Measurements from ENCODE around the gene STRA8.

STRA8 gene

GRCh38 chr7:135246191-135246825, 12.7 kb downstream of the STRA8 start:
- DNase-seq (ENCODE audit: low read depth, low spot score): no peak
- POLR2A ChIA-PET: no interaction called here
- CTCF ChIA-PET: no interaction called here
- no peak overlapping the region for H3K4me3 ChIP-seq (ENCODE audit: low read depth, low read length)
- no peak for TF ChIP-seq CTCF (IDR thresholded peaks at IDR 0.05; ENCODE audit: insufficient read depth, low read length, missing control alignments)

- DNase-seq (ENCODE audit: low read depth, low spot score): no peak
- ChIA-PET CTCF (interaction anchor here (1.1 kb wide), 1 partner anchor 14 kb away, joined by 3 read pairs; no protein-coding TSS in a partner anchor), POLR2A (no interaction called here)
- H3K4me3 ChIP-seq (ENCODE audit: low read depth, low read length): no peak overlapping the region
- TF ChIP-seq CTCF (IDR thresholded peaks at IDR 0.05; ENCODE audit: insufficient read depth, low read length, missing control alignments): no peak
Measured at GRCh38 chr7:135247746-135248471, 14.3 kb downstream of the STRA8 start.

- ChIA-PET POLR2A (no interaction called here), CTCF (interaction anchor here (1.1 kb wide), 1 partner anchor 14 kb away, joined by 3 read pairs; no protein-coding TSS in a partner anchor)
- no peak overlapping the region for H3K4me3 ChIP-seq (ENCODE audit: low read depth, low read length)
- DNase-seq (ENCODE audit: low read depth, low spot score): no peak
- TF ChIP-seq CTCF (IDR thresholded peaks at IDR 0.05; ENCODE audit: insufficient read depth, low read length, missing control alignments): no peak
Measured at GRCh38 chr7:135248546-135248945, 14.9 kb downstream of the STRA8 start.

- POLR2A ChIA-PET: no interaction called here
- DNase-seq (ENCODE audit: low read depth, low spot score): no peak
- no peak for TF ChIP-seq CTCF (IDR thresholded peaks at IDR 0.05; ENCODE audit: insufficient read depth, low read length, missing control alignments)
- no peak overlapping the region for H3K4me3 ChIP-seq (ENCODE audit: low read depth, low read length)
- CTCF ChIA-PET: no interaction called here
Measured at GRCh38 chr7:135251496-135252391, 18.1 kb downstream of the STRA8 start.

GRCh38 chr7:135253851-135254771, 20.5 kb downstream of the STRA8 start:
- POLR2A ChIA-PET: interaction anchor here (0.6 kb wide), 1 partner anchor 44 kb away, joined by 3 read pairs; no protein-coding TSS in a partner anchor
- CTCF ChIA-PET: interaction anchor here (1.0 to 2.9 kb wide), 3 partner anchors 21 to 568 kb away, joined by 4 to 22 read pairs (median 8); no protein-coding TSS in a partner anchor

More at GRCh38 chr7:135253851-135254771, 20.5 kb downstream of the STRA8 start:
- no peak overlapping the region for H3K4me3 ChIP-seq (ENCODE audit: low read depth, low read length)
- no peak for TF ChIP-seq CTCF (IDR thresholded peaks at IDR 0.05; ENCODE audit: insufficient read depth, low read length, missing control alignments)
- DNase-seq (ENCODE audit: low read depth, low spot score): peak; percentile 5

All from AG04449 (cell line).